ENCODE results near the gene ANO9. TPM values are rescaled to one million over a fixed set of nuclear protein-coding genes. Genes with fewer than 3 reads are reported as not detected.

Gene ANO9
- total RNA-seq, 1 donor from 2014 or later, result 1.9 TPM

- Histone ChIP-seq H3K4me3 (ENCODE audit: insufficient read depth, low read depth, low read length) (no peak overlapping the region), H3K9ac (ENCODE audit: low read length) (no peak overlapping the region), H3K4me1 (ENCODE audit: insufficient read depth, low read length) (peaks cover 7% of the 10 kb centered on the region), H3K27ac (ENCODE audit: low read depth, low read length) (no peak overlapping the region), H3K27me3 (ENCODE audit: insufficient read depth, low read length) (no peaks in the 10 kb centered on the region), H3K9me3 (ENCODE audit: insufficient read depth, low read depth, low read length) (no peaks in the 10 kb centered on the region), H3K36me3 (ENCODE audit: insufficient read depth, low read length) (no peaks in the 10 kb centered on the region), H2AFZ (ENCODE audit: low read depth, low read length) (no peak overlapping the region), H3K79me2 (ENCODE audit: insufficient read depth, low read length) (peaks cover 21% of the 10 kb centered on the region), H4K20me1 (ENCODE audit: insufficient read depth, low read length) (peaks cover 5% of the 10 kb centered on the region), H3K4me2 (ENCODE audit: low read length) (no peak overlapping the region)
- Mint-ChIP-seq H3K9me3 (ENCODE audit: unreplicated experiment) (no peaks in the 10 kb centered on the region), H3K27ac (ENCODE audit: unreplicated experiment) (no peak overlapping the region), H3K36me3 (ENCODE audit: low read depth, unreplicated experiment) (peaks cover 2% of the 10 kb centered on the region), H3K27me3 (ENCODE audit: low read depth, unreplicated experiment) (no peaks in the 10 kb centered on the region), H3K4me1 (ENCODE audit: low read depth, unreplicated experiment) (peaks cover 15% of the 10 kb centered on the region), H3K4me3 (ENCODE audit: unreplicated experiment) (no peak overlapping the region)
- no peak for FAIRE-seq
- no peak for TF ChIP-seq EZH2 (IDR thresholded peaks at IDR 0.05; ENCODE audit: insufficient read depth, low read length)
- no peak for DNase-seq (ENCODE audit: low read depth)
These were observed 26.2 kb upstream of the ANO9 start for GRCh38 chr11:468036-468435.

GRCh38 chr11:465896-466530 lies 24.2 kb upstream of the ANO9 start:
- no peak for DNase-seq (ENCODE audit: low read depth)
- no peak for FAIRE-seq
- Histone ChIP-seq H3K9me3 (ENCODE audit: insufficient read depth, low read depth, low read length) (no peaks in the 10 kb centered on the region), H3K4me2 (ENCODE audit: low read length) (no peak overlapping the region), H4K20me1 (ENCODE audit: insufficient read depth, low read length) (no peaks in the 10 kb centered on the region), H3K27me3 (ENCODE audit: insufficient read depth, low read length) (no peaks in the 10 kb centered on the region), H3K79me2 (ENCODE audit: insufficient read depth, low read length) (peaks cover 19% of the 10 kb centered on the region), H3K4me1 (ENCODE audit: insufficient read depth, low read length) (peaks cover 7% of the 10 kb centered on the region), H3K36me3 (ENCODE audit: insufficient read depth, low read length) (no peaks in the 10 kb centered on the region), H3K4me3 (ENCODE audit: insufficient read depth, low read depth, low read length) (no peak overlapping the region), H2AFZ (ENCODE audit: low read depth, low read length) (no peak overlapping the region), H3K9ac (ENCODE audit: low read length) (no peak overlapping the region), H3K27ac (ENCODE audit: low read depth, low read length) (no peak overlapping the region)
- Mint-ChIP-seq H3K36me3 (ENCODE audit: low read depth, unreplicated experiment) (peaks cover 2% of the 10 kb centered on the region), H3K9me3 (ENCODE audit: unreplicated experiment) (no peaks in the 10 kb centered on the region), H3K27ac (ENCODE audit: unreplicated experiment) (peak overlapping the region; percentile 47), H3K4me1 (ENCODE audit: low read depth, unreplicated experiment) (peaks cover 15% of the 10 kb centered on the region), H3K4me3 (ENCODE audit: unreplicated experiment) (peak overlapping the region; percentile 14), H3K27me3 (ENCODE audit: low read depth, unreplicated experiment) (no peaks in the 10 kb centered on the region)
- TF ChIP-seq EZH2 (IDR thresholded peaks at IDR 0.05; ENCODE audit: insufficient read depth, low read length), result no peak
- no peak for TF ChIP-seq CTCF (IDR thresholded peaks at IDR 0.05; ENCODE audit: insufficient read depth, low read depth, low read length)

- Mint-ChIP-seq H3K27ac (ENCODE audit: unreplicated experiment) (no peak overlapping the region), H3K9me3 (ENCODE audit: unreplicated experiment) (no peaks in the 10 kb centered on the region), H3K4me3 (ENCODE audit: unreplicated experiment) (no peak overlapping the region), H3K27me3 (ENCODE audit: low read depth, unreplicated experiment) (no peaks in the 10 kb centered on the region), H3K36me3 (ENCODE audit: low read depth, unreplicated experiment) (peaks cover 2% of the 10 kb centered on the region), H3K4me1 (ENCODE audit: low read depth, unreplicated experiment) (peaks cover 9% of the 10 kb centered on the region)
- H3K4me1 ChIP-seq (ENCODE audit: insufficient read depth, low read length), result no peaks in the 10 kb centered on the region
- no peaks in the 10 kb centered on the region for H3K36me3 ChIP-seq (ENCODE audit: insufficient read depth, low read length)
- no peak overlapping the region for H3K4me2 ChIP-seq (ENCODE audit: low read length)
- FAIRE-seq (no peak), DNase-seq (ENCODE audit: low read depth) (no peak)
- peaks cover 4% of the 10 kb centered on the region for H4K20me1 ChIP-seq (ENCODE audit: insufficient read depth, low read length)
- H3K79me2 ChIP-seq (ENCODE audit: insufficient read depth, low read length), result peaks cover 27% of the 10 kb centered on the region
- H3K27ac ChIP-seq (ENCODE audit: low read depth, low read length), result no peak overlapping the region
- H3K27me3 ChIP-seq (ENCODE audit: insufficient read depth, low read length), result no peaks in the 10 kb centered on the region
- no peak overlapping the region for H3K4me3 ChIP-seq (ENCODE audit: insufficient read depth, low read depth, low read length)
- H3K9ac ChIP-seq (ENCODE audit: low read length), result no peak overlapping the region
- H3K9me3 ChIP-seq (ENCODE audit: insufficient read depth, low read depth, low read length), result no peaks in the 10 kb centered on the region
- no peak overlapping the region for H2AFZ ChIP-seq (ENCODE audit: low read depth, low read length)
- TF ChIP-seq EZH2 (IDR thresholded peaks at IDR 0.05; ENCODE audit: insufficient read depth, low read length) (no peak), CTCF (IDR thresholded peaks at IDR 0.05; ENCODE audit: insufficient read depth, low read depth, low read length) (no peak)
These were observed 22.5 kb upstream of the ANO9 start for GRCh38 chr11:464316-464715.
